ENCODE results near the gene SUSD5. TPM values are rescaled to one million over a fixed set of nuclear protein-coding genes. Genes with fewer than 3 reads are reported as not detected.

Gene SUSD5
- total and polyA plus RNA-seq, 2 of the 13 experiments (the other 11 are each of a cell fraction or from before 2014, with no cell fraction given) = not detected

- TF ChIP-seq, protein P1, sequence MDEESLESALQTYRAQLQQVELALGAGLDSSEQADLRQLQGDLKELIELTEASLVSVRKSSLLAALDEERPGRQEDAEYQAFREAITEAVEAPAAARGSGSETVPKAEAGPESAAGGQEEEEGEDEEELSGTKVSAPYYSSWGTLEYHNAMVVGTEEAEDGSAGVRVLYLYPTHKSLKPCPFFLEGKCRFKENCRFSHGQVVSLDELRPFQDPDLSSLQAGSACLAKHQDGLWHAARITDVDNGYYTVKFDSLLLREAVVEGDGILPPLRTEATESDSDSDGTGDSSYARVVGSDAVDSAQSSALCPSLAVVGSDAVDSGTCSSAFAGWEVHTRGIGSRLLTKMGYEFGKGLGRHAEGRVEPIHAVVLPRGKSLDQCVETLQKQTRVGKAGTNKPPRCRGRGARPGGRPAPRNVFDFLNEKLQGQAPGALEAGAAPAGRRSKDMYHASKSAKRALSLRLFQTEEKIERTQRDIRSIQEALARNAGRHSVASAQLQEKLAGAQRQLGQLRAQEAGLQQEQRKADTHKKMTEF (CRISPR knock-in tag; IDR thresholded peaks at IDR 0.05) = peak; percentile 50; the same call in 1 of the 2 replicates
- no peak for TF ChIP-seq JDP2 (CRISPR knock-in tag; IDR thresholded peaks at IDR 0.05; ENCODE audit: borderline replicate concordance)
- peak; percentile 58; the same call in 1 of the 2 replicates for TF ChIP-seq HDAC2 (CRISPR knock-in tag; IDR thresholded peaks at IDR 0.05)
- no peak for TF ChIP-seq ZNF652 (CRISPR knock-in tag; IDR thresholded peaks at IDR 0.05; ENCODE audit: borderline replicate concordance, low read depth)
- TF ChIP-seq ZNF333 (CRISPR knock-in tag; IDR thresholded peaks at IDR 0.05; ENCODE audit: borderline replicate concordance) = no peak
- TF ChIP-seq CEBPG (CRISPR knock-in tag; IDR thresholded peaks at IDR 0.05) = 0 out of 2 replicates have a peak, but pooled peaks have one; percentile 17
- peak; percentile 66; the same call in 1 of the 2 replicates for TF ChIP-seq DMAP1 (CRISPR knock-in tag; IDR thresholded peaks at IDR 0.05)
- no peak for TF ChIP-seq SOX6 (IDR thresholded peaks at IDR 0.05)
- peak; percentile 57 for TF ChIP-seq SOX6 (CRISPR knock-in tag; IDR thresholded peaks at IDR 0.05)
- peak; percentile 51; the same call in 1 of the 2 replicates for TF ChIP-seq SOX5 (CRISPR knock-in tag; IDR thresholded peaks at IDR 0.05; ENCODE audit: borderline replicate concordance)
- no peak for TF ChIP-seq ZNF577 (CRISPR knock-in tag; IDR thresholded peaks at IDR 0.05; ENCODE audit: borderline replicate concordance, low read depth)
- TF ChIP-seq ZNF703 (CRISPR knock-in tag; IDR thresholded peaks at IDR 0.05; ENCODE audit: borderline replicate concordance) = no peak
- peak; percentile 91 for TF ChIP-seq ZNF362 (CRISPR knock-in tag; IDR thresholded peaks at IDR 0.05; ENCODE audit: borderline replicate concordance)
- TF ChIP-seq, protein P2, sequence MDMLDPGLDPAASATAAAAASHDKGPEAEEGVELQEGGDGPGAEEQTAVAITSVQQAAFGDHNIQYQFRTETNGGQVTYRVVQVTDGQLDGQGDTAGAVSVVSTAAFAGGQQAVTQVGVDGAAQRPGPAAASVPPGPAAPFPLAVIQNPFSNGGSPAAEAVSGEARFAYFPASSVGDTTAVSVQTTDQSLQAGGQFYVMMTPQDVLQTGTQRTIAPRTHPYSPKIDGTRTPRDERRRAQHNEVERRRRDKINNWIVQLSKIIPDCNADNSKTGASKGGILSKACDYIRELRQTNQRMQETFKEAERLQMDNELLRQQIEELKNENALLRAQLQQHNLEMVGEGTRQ (IDR thresholded peaks at IDR 0.05; ENCODE audit: low read depth, low read length) = no peak
- TF ChIP-seq, protein P2 (CRISPR knock-in tag; IDR thresholded peaks at IDR 0.05; ENCODE audit: borderline replicate concordance) = peak; percentile 60; the same call in 1 of the 2 replicates
- 0 out of 2 replicates have a peak, but pooled peaks have one; percentile 43 for TF ChIP-seq KDM3A (CRISPR knock-in tag; IDR thresholded peaks at IDR 0.05; ENCODE audit: low read depth)
- peak; percentile 41; the same call in 1 of the 2 replicates for TF ChIP-seq ZNF605 (CRISPR knock-in tag; IDR thresholded peaks at IDR 0.05)
- TF ChIP-seq BRD4 (CRISPR knock-in tag; IDR thresholded peaks at IDR 0.05) = peak; percentile 45; the same call in 1 of the 2 replicates
- TF ChIP-seq NONO (IDR thresholded peaks at IDR 0.05) = no peak
- TF ChIP-seq NONO (CRISPR knock-in tag; conservative IDR thresholded peaks at IDR 0.05) = no peak
- TF ChIP-seq ZNF674 (CRISPR knock-in tag; IDR thresholded peaks at IDR 0.05; ENCODE audit: low read depth) = no peak
- no peak for TF ChIP-seq NR3C1 (CRISPR knock-in tag; IDR thresholded peaks at IDR 0.05)
- TF ChIP-seq ZNF564 (CRISPR knock-in tag; IDR thresholded peaks at IDR 0.05) = no peak
- peak; percentile 66 for TF ChIP-seq HNF4G (IDR thresholded peaks at IDR 0.05; ENCODE audit: borderline replicate concordance, low read depth, low read length)
- no peak for TF ChIP-seq HNF4G (CRISPR knock-in tag; IDR thresholded peaks at IDR 0.05; ENCODE audit: borderline replicate concordance, low read depth)
- TF ChIP-seq EZH2 (conservative IDR thresholded peaks at IDR 0.05; ENCODE audit: low read depth, low read length) = no peak
- TF ChIP-seq ZSCAN25 (CRISPR knock-in tag; IDR thresholded peaks at IDR 0.05) = 0 out of 2 replicates have a peak, but pooled peaks have one; percentile 42
- peak; percentile 61; the same call in 1 of the 2 replicates for TF ChIP-seq ZNF430 (CRISPR knock-in tag; IDR thresholded peaks at IDR 0.05)
- peak; percentile 50 for TF ChIP-seq SAP130 (CRISPR knock-in tag; IDR thresholded peaks at IDR 0.05; ENCODE audit: low read depth)
- 0 out of 2 replicates have a peak, but pooled peaks have one; percentile 25 for TF ChIP-seq ZNF224 (CRISPR knock-in tag; IDR thresholded peaks at IDR 0.05)
These were observed 37.4 kb downstream of the SUSD5 start (continued) for GRCh38 chr3:33181229-33181628.
